NCI-H748 treated with DMSO at 0.1 percent for 48 hours (cell line): ENCODE measurements around the gene GSC.
"Not testable (repeated sequence)": the region's sequence is repeated elsewhere in the genome, so short reads cannot be mapped to it uniquely, and the experiment has no call there.

Experiments
- DNase-seq: peaks from one replicate; lab custom pipeline; 2025; lab: John Stamatoyannopoulos, UW

GSC gene

GRCh38 chr14:94746131-94746530 is 23.8 kb downstream of the GSC start:
- no peak for DNase-seq

- no peak for DNase-seq
These were observed 31.2 kb downstream of the GSC start for GRCh38 chr14:94738751-94739150.

- no peak for DNase-seq
These were observed 31.8 kb downstream of the GSC start for GRCh38 chr14:94738097-94738496.

- no peak for DNase-seq
These were observed 41.0 kb downstream of the GSC start for GRCh38 chr14:94728950-94729349.

GRCh38 chr14:94728440-94728839 is 41.5 kb downstream of the GSC start:
- not testable (repeated sequence) for DNase-seq

GRCh38 chr14:94726649-94727048 is 43.3 kb downstream of the GSC start:
- not testable (repeated sequence) for DNase-seq

GRCh38 chr14:94724993-94725392 is 44.9 kb downstream of the GSC start:
- DNase-seq = no peak

- DNase-seq = no peak
These were observed 47.5 kb downstream of the GSC start for GRCh38 chr14:94722397-94722796.
